ENCODE measurements around the gene CEMIP.

CEMIP gene

GRCh38 chr15:80789296-80789695, 10.1 kb downstream of the CEMIP start:
- FAIRE-seq = no peak

GRCh38 chr15:80789796-80790195, 10.6 kb downstream of the CEMIP start:
- FAIRE-seq = no peak

- no peak for FAIRE-seq
Observed at GRCh38 chr15:80790236-80790635, 11.1 kb downstream of the CEMIP start.

GRCh38 chr15:80791004-80791403, 11.8 kb downstream of the CEMIP start:
- FAIRE-seq = no peak

GRCh38 chr15:80796407-80796806, 17.2 kb downstream of the CEMIP start:
- no peak for FAIRE-seq

GRCh38 chr15:80798911-80799310, 19.7 kb downstream of the CEMIP start:
- no peak for FAIRE-seq

- no peak for FAIRE-seq
Observed at GRCh38 chr15:80800067-80800466, 20.9 kb downstream of the CEMIP start.

- FAIRE-seq = no peak
Observed at GRCh38 chr15:80801891-80802680, 22.9 kb downstream of the CEMIP start.

GRCh38 chr15:80803580-80804525, 24.7 kb downstream of the CEMIP start:
- FAIRE-seq = no peak

GRCh38 chr15:80804970-80805495, 25.9 kb downstream of the CEMIP start:
- no peak for FAIRE-seq

GRCh38 chr15:80811781-80812315, 32.7 kb downstream of the CEMIP start:
- no peak for FAIRE-seq

- no peak for FAIRE-seq
Observed at GRCh38 chr15:80815106-80815505, 35.9 kb downstream of the CEMIP start.

GRCh38 chr15:80816049-80816653, 37.0 kb downstream of the CEMIP start:
- FAIRE-seq = no peak

- FAIRE-seq = no peak
Observed at GRCh38 chr15:80816936-80817335, 37.8 kb downstream of the CEMIP start.

GRCh38 chr15:80817901-80818300, 38.7 kb downstream of the CEMIP start:
- no peak for FAIRE-seq

GRCh38 chr15:80819001-80819400, 39.8 kb downstream of the CEMIP start:
- no peak for FAIRE-seq

- FAIRE-seq = no peak
Observed at GRCh38 chr15:80820092-80820491, 40.9 kb downstream of the CEMIP start.

- FAIRE-seq = no peak
Observed at GRCh38 chr15:80822256-80822655, 43.1 kb downstream of the CEMIP start.

- FAIRE-seq = no peak
Observed at GRCh38 chr15:80822676-80823075, 43.5 kb downstream of the CEMIP start.

GRCh38 chr15:80823120-80823519, 44.0 kb downstream of the CEMIP start:
- FAIRE-seq = no peak

GRCh38 chr15:80823995-80824394, 44.8 kb downstream of the CEMIP start:
- FAIRE-seq = no peak

- no peak for FAIRE-seq
Observed at GRCh38 chr15:80825361-80826030, 46.3 kb downstream of the CEMIP start.
